WTC11 (cell line): ENCODE data around the gene INPP5K.

Experiments used
- CTCF ChIP-seq: fragments of 200-600 bp; IDR thresholded peaks from 2 replicates; pipeline ENCODE4 v1.8.0; 2022; ENCODE audit warnings: antibody characterized with exemption
- PREB ChIP-seq: sonication (generic); formaldehyde crosslinking; IDR thresholded peaks from 2 replicates; pipeline ENCODE4 v1.8.1; 2022; ENCODE audit warnings: mild to moderate bottlenecking, missing genetic modification reagents, moderate library complexity, borderline replicate concordance
- USF2 ChIP-seq: sonication (generic); formaldehyde crosslinking; IDR thresholded peaks from 2 replicates; pipeline ENCODE4 v1.8.1; 2023; ENCODE audit warnings: mild to moderate bottlenecking, missing genetic modification reagents, moderate library complexity

GRCh38 chr17:1552932-1553331, 36.5 kb upstream of the INPP5K start:
- TF ChIP-seq CTCF (no peak), PREB (no peak), USF2 (CRISPR knock-in tag) (no peak)
